Brain microvascular endothelial cell (primary cell): ENCODE measurements around the gene CACNG7.

Experiments
- DNase-seq: peaks from one replicate; pipeline ENCODE4 v3.0.0-alpha.2; 2020
- H3K27ac ChIP-seq: fragments of 250-450 bp; sonication (Bioruptor Pico); 2 replicates; pipeline ENCODE4 v1.5.1; 2020; ENCODE audit warnings: mild to moderate bottlenecking, moderate library complexity
- H3K27me3 ChIP-seq: fragments of 250-450 bp; sonication (Bioruptor Pico); replicated peaks from 2 replicates; pipeline ENCODE4 v1.5.1; 2020; ENCODE audit warnings: mild to moderate bottlenecking
- H3K36me3 ChIP-seq: fragments of 250-450 bp; sonication (Bioruptor Pico); replicated peaks from 2 replicates; pipeline ENCODE4 v1.5.1; 2020; ENCODE audit warnings: mild to moderate bottlenecking
- H3K4me3 ChIP-seq: 2 replicates; pipeline ENCODE4 v1.5.1; 2011; ENCODE audit warnings: low read depth, mild to moderate bottlenecking, control low read depth, low read length, moderate library complexity
- in situ Hi-C: cut with HindIII; loops from 2 replicates; pipeline ENCODE4 v1.10.0; 2017; ENCODE audit warnings: low sequenced_read_pairs, low pct_ligation_motif_present
- TF ChIP-seq, protein P1 (sequence below): IDR thresholded peaks from 2 replicates; pipeline ENCODE4 v1.5.1; 2011; ENCODE audit warnings: low read depth, mild to moderate bottlenecking, moderate library complexity, low read length, control low read depth, inconsistent platforms; ENCODE audit errors: missing control alignments

The CACNG7 gene

DNA sequence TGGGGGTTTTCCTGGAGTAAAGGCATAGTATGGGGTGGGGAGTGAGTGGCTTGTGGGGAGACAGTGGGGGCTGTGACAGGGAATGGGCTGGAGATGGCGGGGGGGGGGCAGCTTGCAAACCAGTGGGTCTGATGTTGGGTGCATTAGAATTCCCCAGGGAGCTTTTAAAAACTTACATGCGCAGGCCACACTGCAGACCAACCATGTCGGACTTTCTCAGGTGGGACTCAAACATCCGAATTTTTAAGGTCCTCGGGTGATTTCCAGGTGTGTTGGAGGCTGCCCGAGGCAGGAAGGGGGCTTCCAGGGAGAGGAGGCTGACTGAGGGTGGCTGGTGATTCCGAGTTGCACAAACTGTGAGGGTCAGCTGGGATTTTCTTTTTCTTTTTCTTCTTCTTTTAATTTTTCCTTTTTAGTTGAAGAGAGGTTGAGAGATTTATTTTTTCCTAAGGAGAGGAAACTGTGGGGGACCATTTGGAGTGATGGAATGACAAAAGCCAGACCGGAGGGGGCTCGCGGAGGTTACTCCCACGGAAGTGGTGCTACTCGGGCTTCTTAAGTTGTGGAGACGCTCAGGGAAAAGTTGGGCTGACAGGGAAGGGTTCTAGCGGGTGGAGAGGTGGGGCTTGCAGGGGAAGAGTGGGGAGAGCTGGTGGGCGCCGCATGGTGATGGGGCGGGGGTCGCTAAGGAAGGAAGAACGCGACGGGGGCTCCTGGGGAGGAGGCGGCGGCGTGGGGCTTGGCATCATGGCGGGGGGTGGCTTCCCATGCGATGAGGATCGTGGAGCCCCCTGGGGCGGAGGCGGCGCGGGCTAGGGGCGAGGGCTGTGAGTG lies 52.7 kb downstream of the CACNG7 start:
- no peak overlapping the region for H3K27ac ChIP-seq
- H3K36me3 ChIP-seq: no peaks in the 10 kb centered on the region
- TF ChIP-seq, protein P1, sequence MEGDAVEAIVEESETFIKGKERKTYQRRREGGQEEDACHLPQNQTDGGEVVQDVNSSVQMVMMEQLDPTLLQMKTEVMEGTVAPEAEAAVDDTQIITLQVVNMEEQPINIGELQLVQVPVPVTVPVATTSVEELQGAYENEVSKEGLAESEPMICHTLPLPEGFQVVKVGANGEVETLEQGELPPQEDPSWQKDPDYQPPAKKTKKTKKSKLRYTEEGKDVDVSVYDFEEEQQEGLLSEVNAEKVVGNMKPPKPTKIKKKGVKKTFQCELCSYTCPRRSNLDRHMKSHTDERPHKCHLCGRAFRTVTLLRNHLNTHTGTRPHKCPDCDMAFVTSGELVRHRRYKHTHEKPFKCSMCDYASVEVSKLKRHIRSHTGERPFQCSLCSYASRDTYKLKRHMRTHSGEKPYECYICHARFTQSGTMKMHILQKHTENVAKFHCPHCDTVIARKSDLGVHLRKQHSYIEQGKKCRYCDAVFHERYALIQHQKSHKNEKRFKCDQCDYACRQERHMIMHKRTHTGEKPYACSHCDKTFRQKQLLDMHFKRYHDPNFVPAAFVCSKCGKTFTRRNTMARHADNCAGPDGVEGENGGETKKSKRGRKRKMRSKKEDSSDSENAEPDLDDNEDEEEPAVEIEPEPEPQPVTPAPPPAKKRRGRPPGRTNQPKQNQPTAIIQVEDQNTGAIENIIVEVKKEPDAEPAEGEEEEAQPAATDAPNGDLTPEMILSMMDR: no peak
- in situ Hi-C loops: no loop called here
- H3K4me3 ChIP-seq: peak overlapping the region; percentile 36
- peaks cover 40% of the 10 kb centered on the region for H3K27me3 ChIP-seq
- DNase-seq: no peak

DNA sequence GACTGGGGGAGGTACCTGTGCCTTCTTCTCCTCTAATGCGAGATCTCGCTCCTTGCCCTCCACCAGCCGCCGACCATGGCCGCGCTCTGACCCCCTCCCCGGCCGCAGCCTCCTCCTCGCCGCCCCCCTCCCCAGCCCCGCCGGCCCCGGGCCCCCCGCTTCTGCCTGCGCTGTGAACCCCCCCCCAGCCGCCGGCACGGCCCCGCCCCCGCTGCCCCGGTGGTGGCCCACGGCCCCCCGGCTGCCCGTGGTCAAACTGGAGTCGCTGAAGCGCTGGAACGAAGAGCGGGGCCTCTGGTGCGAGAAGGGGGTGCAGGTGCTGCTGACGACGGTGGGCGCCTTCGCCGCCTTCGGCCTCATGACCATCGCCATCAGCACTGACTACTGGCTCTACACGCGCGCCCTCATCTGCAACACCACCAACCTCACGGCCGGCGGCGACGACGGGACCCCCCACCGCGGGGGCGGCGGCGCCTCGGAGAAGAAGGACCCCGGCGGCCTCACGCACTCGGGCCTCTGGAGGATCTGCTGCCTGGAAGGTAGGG lies 53.9 kb downstream of the CACNG7 start, which contains the start of gene CACNG8:
Gene CACNG8 (plus strand): TSS at position 51 of the 545 bp plus-strand sequence.
- Histone ChIP-seq H3K27ac (no peak within 1 kb of the TSS), H3K4me3 (peak within 1 kb of the TSS; percentile 36), H3K36me3 (no peaks in the 10 kb centered on the region), H3K27me3 (peaks cover 29% of the 10 kb centered on the region)
- in situ Hi-C loops: no loop called here
- DNase-seq: no peak
- TF ChIP-seq, protein P1: no peak

DNA sequence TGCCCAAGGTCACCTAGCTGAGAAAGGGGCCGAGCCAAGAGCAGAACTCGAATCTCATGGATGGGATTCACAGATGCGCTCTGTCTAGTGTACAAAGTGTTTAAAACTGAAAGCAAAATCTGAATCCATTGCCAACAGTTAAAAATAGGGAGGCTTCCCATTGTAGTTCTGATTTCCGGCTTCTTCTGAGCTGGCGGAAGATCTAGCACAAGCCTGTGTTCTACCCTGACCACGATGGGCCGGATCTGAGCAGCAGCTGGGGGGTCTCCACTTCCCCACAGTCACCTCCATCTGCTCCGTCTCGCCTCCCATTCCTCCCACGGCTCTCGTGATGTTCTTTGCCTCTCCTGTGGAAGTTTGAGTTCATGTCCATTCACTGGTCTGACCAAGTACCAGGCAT lies 56.0 kb downstream of the CACNG7 start:
- in situ Hi-C loops: no loop called here
- Histone ChIP-seq H3K27me3 (peaks cover 18% of the 10 kb centered on the region), H3K27ac (no peak overlapping the region), H3K36me3 (no peaks in the 10 kb centered on the region), H3K4me3 (no peak overlapping the region)
- TF ChIP-seq, protein P1: no peak
- no peak for DNase-seq

DNA sequence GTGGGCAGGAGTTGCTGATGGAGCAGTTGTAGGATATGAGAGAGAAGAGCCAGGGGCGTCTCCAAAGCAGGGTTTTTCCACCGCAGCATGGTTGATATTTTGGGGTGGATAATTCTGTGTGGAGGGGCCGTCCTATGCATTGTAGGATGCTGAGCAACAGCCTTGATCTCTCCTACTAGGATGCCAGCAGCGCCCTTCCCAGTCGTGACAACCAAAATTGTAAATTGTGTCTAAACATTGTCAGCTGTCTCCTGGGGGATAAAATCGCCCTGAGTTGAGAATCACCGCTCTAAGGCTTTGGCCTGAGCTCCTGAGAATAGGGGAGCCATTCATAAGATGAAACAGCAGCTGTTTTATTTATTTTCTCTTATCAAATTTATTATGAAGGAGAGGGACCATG lies 57.9 kb downstream of the CACNG7 start:
- Histone ChIP-seq H3K4me3 (no peak overlapping the region), H3K27ac (no peak overlapping the region), H3K27me3 (peaks cover 7% of the 10 kb centered on the region), H3K36me3 (no peaks in the 10 kb centered on the region)
- DNase-seq: no peak
- TF ChIP-seq, protein P1: no peak
- in situ Hi-C loops: no loop called here

DNA sequence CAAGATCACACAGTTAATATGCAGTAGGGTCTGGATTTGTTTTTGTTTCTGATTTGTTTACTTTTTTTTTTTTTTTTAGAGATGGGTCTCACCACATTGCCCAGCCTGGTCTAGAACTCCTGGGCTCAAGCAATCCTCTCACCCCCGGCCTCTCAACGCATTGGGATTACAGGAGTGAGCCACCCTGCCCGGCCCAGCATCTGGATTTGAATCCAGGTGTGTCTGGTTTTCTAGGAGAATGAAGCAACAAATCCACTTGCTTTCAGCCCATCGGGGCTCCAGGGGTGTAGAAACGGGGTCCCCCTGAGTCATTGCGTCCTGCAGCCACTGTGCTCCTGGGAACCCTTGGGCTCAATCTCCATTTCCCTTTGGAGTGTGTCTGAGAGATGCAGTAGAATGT lies 60.3 kb downstream of the CACNG7 start:
- in situ Hi-C loops: no loop called here
- Histone ChIP-seq H3K36me3 (no peaks in the 10 kb centered on the region), H3K27ac (no peak overlapping the region), H3K27me3 (no peaks in the 10 kb centered on the region), H3K4me3 (no peak overlapping the region)
- TF ChIP-seq, protein P1: no peak
- DNase-seq: no peak
